Spleen (tissue), 7 donors: Measurements from ENCODE around the gene CPT1B.

ENCODE experiments used
- CTCF ChIP-seq, 11 experiments: fragments of 200-600 bp in 7 of 11; fragments of 450-650 bp in 4 of 11; sonication (generic) in 4 of 11; IDR thresholded peaks in 8 of 11; conservative IDR thresholded peaks in 3 of 11; 1 replicate in 7 of 11; 2 replicates in 4 of 11; pipeline versions ENCODE4 v1.4.0 to v1.8.0; 2016 to 2021; ENCODE audit warnings: antibody characterized with exemption in 11 of 11, inconsistent platforms in 4 of 11, mild to moderate bottlenecking in 1 of 11
- POLR2A ChIP-seq, 3 donors: fragments of 450-650 bp; IDR thresholded peaks; one replicate each; pipeline ENCODE4 v1.5.1; 2017; ENCODE audit warnings: antibody characterized with exemption in 3 of 3, mild to moderate bottlenecking in 1 of 3
- donor health status: DM: no; HTN: no; CAD: no; lungs with moderate emphysema.
- donor health status: DM: no; HTN: no; CAD: no.
- donor health status: DM: no; HTN: no; CAD: no.

GRCh38 chr22:50560034-50560433 is 18.2 kb downstream of the CPT1B start:
- TF ChIP-seq POLR2A (IDR thresholded peaks at IDR 0.05), result no peak
- no peak for TF ChIP-seq CTCF (IDR thresholded peaks at IDR 0.05 in 8 of 11, conservative IDR thresholded peaks at IDR 0.05 in 3 of 11)
